ENCODE data around the gene PALS2. TPM values are rescaled to one million over a fixed set of nuclear protein-coding genes. Genes with fewer than 3 reads are reported as not detected.

The PALS2 gene
- total and polyA plus RNA-seq, 12 donors = 1.2 to 11.3 (median 6.1) TPM

DNA sequence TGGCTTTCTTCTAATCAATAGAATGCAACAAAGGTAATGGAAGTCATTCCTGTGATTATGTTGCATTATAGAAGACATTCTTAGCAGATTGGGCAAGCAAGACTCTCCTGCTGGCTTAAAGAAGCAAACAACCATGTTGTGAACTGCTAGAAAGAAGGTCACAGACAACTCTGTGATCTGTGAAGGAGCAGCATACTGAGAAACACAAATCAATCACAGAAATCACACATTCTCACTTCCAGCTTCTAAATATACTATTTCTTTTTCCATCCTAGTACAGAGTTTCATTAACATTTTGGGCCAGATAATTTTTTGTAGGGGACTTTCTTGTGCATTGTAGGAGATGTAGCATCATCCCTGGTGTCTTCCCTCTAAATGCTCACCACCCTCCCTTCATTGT is 28.0 kb upstream of the PALS2 start:
- Histone ChIP-seq H3K4me3 (no peak overlapping the region), H3K27ac (no peak overlapping the region), H3K27me3 (peaks cover 0 to 12% (median 0%) of the 10 kb centered on the region in 7 donors), H3K9me3 (no peaks in the 10 kb centered on the region), H3K36me3 (no peaks in the 10 kb centered on the region), H3K4me1 (no peaks in the 10 kb centered on the region)
- TF ChIP-seq CTCF (IDR thresholded peaks at IDR 0.05) = no peak
- DNase-seq = no peak
- intact Hi-C loops (cut with DNase I) = no loop called here
- no peak for ATAC-seq

GRCh38 chr7:24548390-24548789 is 24.9 kb upstream of the PALS2 start:
- Histone ChIP-seq H3K4me1 (no peaks in the 10 kb centered on the region), H3K36me3 (no peaks in the 10 kb centered on the region), H3K9me3 (no peaks in the 10 kb centered on the region), H3K27me3 (peaks cover 0 to 12% (median 0%) of the 10 kb centered on the region in 7 donors), H3K4me3 (no peak overlapping the region), H3K27ac (no peak overlapping the region)
- DNase-seq (no peak), ATAC-seq (no peak)
- no peak for TF ChIP-seq CTCF (IDR thresholded peaks at IDR 0.05)
- intact Hi-C loops (cut with DNase I) = no loop called here

GRCh38 chr7:24549991-24550390 is 23.3 kb upstream of the PALS2 start:
- Histone ChIP-seq H3K9me3 (no peaks in the 10 kb centered on the region), H3K4me3 (no peak overlapping the region), H3K27me3 (peaks cover 0 to 5% (median 0%) of the 10 kb centered on the region in 7 donors), H3K27ac (no peak overlapping the region), H3K36me3 (no peaks in the 10 kb centered on the region), H3K4me1 (no peaks in the 10 kb centered on the region)
- DNase-seq = no peak
- 62 to 66% methylated on average over 4 of the region's 4 CpGs for WGBS, 2 donors
- ATAC-seq = no peak
- no peak for TF ChIP-seq CTCF (IDR thresholded peaks at IDR 0.05)
- intact Hi-C loops (cut with DNase I) = no loop called here

- Histone ChIP-seq H3K4me3 (no peak overlapping the region), H3K36me3 (no peaks in the 10 kb centered on the region), H3K4me1 (no peaks in the 10 kb centered on the region), H3K27ac (no peak overlapping the region), H3K27me3 (no peaks in the 10 kb centered on the region), H3K9me3 (no peaks in the 10 kb centered on the region)
- no peak for ATAC-seq
- no peak for TF ChIP-seq CTCF (IDR thresholded peaks at IDR 0.05)
- DNase-seq = no peak
- intact Hi-C loops (cut with DNase I) = no loop called here
Measured at GRCh38 chr7:24555184-24555583, 18.1 kb upstream of the PALS2 start.

DNA sequence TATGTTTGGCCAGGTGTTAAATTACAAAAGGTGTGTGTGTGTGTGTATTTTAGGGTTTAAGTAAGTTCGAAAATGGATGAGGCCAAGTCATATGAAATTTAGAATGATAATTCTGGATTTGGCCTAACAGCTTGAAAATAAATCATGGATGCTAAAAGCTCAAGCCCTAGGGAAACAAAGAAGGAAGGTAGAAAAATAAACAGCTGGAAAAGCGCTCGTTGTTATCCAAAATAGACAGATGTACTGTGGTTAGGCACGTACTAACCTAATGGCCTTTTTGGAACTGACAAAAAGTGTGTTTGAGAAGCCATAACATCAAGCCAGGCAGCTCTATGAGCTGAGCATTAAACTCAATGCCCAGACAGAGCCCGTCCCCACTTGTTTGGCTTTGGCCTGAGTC is 17.5 kb upstream of the PALS2 start:
- TF ChIP-seq CTCF (IDR thresholded peaks at IDR 0.05) = no peak
- no peak overlapping the region for H3K4me3 ChIP-seq
- no peak for DNase-seq
- peak in 1 of 8 donors; percentile 45 for ATAC-seq
- 69 to 79% methylated on average over 5 of the region's 5 CpGs for WGBS, 2 donors
- no peaks in the 10 kb centered on the region for H3K4me1 ChIP-seq
- no peaks in the 10 kb centered on the region for H3K36me3 ChIP-seq
- no peaks in the 10 kb centered on the region for H3K9me3 ChIP-seq
- H3K27me3 ChIP-seq = no peaks in the 10 kb centered on the region
- intact Hi-C loops (cut with DNase I) = no loop called here
- H3K27ac ChIP-seq = no peak overlapping the region
